HepG2 (cell line): ENCODE data around the gene KIFC1. TPM values are rescaled to one million over a fixed set of nuclear protein-coding genes. Genes with fewer than 3 reads are reported as not detected.

Source experiments
- ATAC-seq: fragments of 200-7000 bp; cut with Tn5 transposase; 3 replicates; pipeline ENCODE4 v1.9.1; 2020; ENCODE audit warnings: mild to moderate bottlenecking, moderate library complexity
- BruUV-seq: library from RNA; stranded (reverse); fragments of 400-500 nt; replicated peaks from 2 replicates; lab custom pipeline; 2021; lab: Mats Ljungman, UMichigan
- CTCF ChIA-PET: fragments of 300-600 bp; formaldehyde crosslinking; extraction: SDS; loops from one replicate; lab custom pipeline; 2021; ENCODE audit warnings: low total read pairs, inconsistent platforms, low intra/inter-chr PET ratio; lab: Yijun Ruan, JAX
- POLR2A ChIA-PET: fragments of 350-600 bp; sonication (Branson Sonifier 250); formaldehyde crosslinking; loops from one replicate; lab custom pipeline; 2020; ENCODE audit warnings: antibody characterized with exemption, inconsistent platforms; lab: Yijun Ruan, JAX
- DNase-seq: peaks from one replicate; pipeline ENCODE4 v3.0.0-alpha.2; 2015; ENCODE audit warnings: low spot score
- FAIRE-seq: peaks from 3 replicates; lab custom pipeline; 2011; peaks lifted over from hg19 to GRCh38; lab: Jason Lieb, UNC
- H2AFZ ChIP-seq: one replicate; pipeline ENCODE4 v1.6.1; 2011; ENCODE audit warnings: low read length, inconsistent platforms
- H3K27ac ChIP-seq: fragments of 300-600 bp; 3 replicates; pipeline ENCODE4 v1.8.0; 2011; ENCODE audit warnings: mixed run types, mild to moderate bottlenecking, mixed read lengths, low read length, inconsistent platforms; ENCODE audit not compliant: insufficient read depth; ENCODE audit errors: extremely low read length
- H3K27me3 ChIP-seq, 2 experiments: fragments of 200-600 bp in 1 of 2; 2 replicates in 1 of 2; 3 replicates in 1 of 2; pipeline versions ENCODE4 v1.6.0 to v1.8.0; 2011; ENCODE audit warnings: low read length in 2 of 2, mild to moderate bottlenecking in 2 of 2, moderate library complexity in 2 of 2, inconsistent platforms in 1 of 2; ENCODE audit not compliant: insufficient read depth in 2 of 2, control insufficient read depth in 1 of 2
- H3K36me3 ChIP-seq, 2 experiments: fragments of 200-600 bp in 1 of 2; replicated peaks in 1 of 2; 2 replicates in 1 of 2; 3 replicates in 1 of 2; pipeline versions ENCODE4 v1.5.1 to v1.8.0; 2011; ENCODE audit warnings: low read length in 2 of 2, inconsistent platforms in 1 of 2; ENCODE audit not compliant: insufficient read depth in 2 of 2, control insufficient read depth in 1 of 2
- H3K4me1 ChIP-seq: 2 replicates; pipeline ENCODE4 v1.5.1; 2012; ENCODE audit warnings: low read length, inconsistent platforms; ENCODE audit not compliant: insufficient read depth
- H3K4me2 ChIP-seq: 2 replicates; pipeline ENCODE4 v1.6.0; 2011; ENCODE audit warnings: low read depth, low read length, inconsistent platforms
- H3K4me3 ChIP-seq, 3 experiments: fragments of 200-600 bp in 1 of 3; sonication (generic), shearing (Covaris generic) in 1 of 3; replicated peaks in 1 of 3; 2 replicates each; pipeline ENCODE4 v1.5.1; 2011 to 2016; ENCODE audit warnings: low read length in 3 of 3, inconsistent platforms in 2 of 3, low read depth in 2 of 3, mild to moderate bottlenecking in 2 of 3, control low read depth in 1 of 3, mixed read lengths in 1 of 3; ENCODE audit not compliant: insufficient read depth in 1 of 3
- H3K79me2 ChIP-seq: one replicate; pipeline ENCODE4 v1.6.1; 2011; ENCODE audit warnings: low read length, inconsistent platforms; ENCODE audit not compliant: insufficient read depth
- H3K9ac ChIP-seq: 2 replicates; pipeline ENCODE4 v1.6.0; 2011; ENCODE audit warnings: mild to moderate bottlenecking, low read depth, low read length, inconsistent platforms; ENCODE audit not compliant: insufficient read depth
- H3K9me3 ChIP-seq: 2 replicates; pipeline ENCODE4 v1.5.1; 2012; ENCODE audit warnings: mild to moderate bottlenecking, low read length
- H4K20me1 ChIP-seq: 2 replicates; pipeline ENCODE4 v1.6.0; 2011; ENCODE audit warnings: inconsistent platforms, mild to moderate bottlenecking, low read length, moderate library complexity; ENCODE audit not compliant: insufficient read depth
- CSRNP1 ChIP-seq: sonication (generic); formaldehyde crosslinking; IDR thresholded peaks from 2 replicates; pipeline ENCODE4 v1.8.1; 2023; ENCODE audit warnings: mild to moderate bottlenecking, missing genetic modification reagents
- FOXP4 ChIP-seq: sonication (generic); formaldehyde crosslinking; IDR thresholded peaks from 2 replicates; pipeline ENCODE4 v1.4.0; 2020; ENCODE audit warnings: missing genetic modification reagents
- GPN1 ChIP-seq: sonication (generic); formaldehyde crosslinking; IDR thresholded peaks from 2 replicates; pipeline ENCODE4 v1.5.1; 2020; ENCODE audit warnings: missing genetic modification reagents, borderline replicate concordance
- HMGXB4 ChIP-seq, 2 experiments: sonication (generic) in 1 of 2; formaldehyde crosslinking in 1 of 2; IDR thresholded peaks; 2 replicates each; pipeline versions ENCODE4 v1.4.0 to v1.6.1; 2018 to 2020; ENCODE audit warnings: missing genetic modification reagents in 2 of 2, borderline replicate concordance in 1 of 2, low read depth in 1 of 2, mild to moderate bottlenecking in 1 of 2, missing biosample characterization in 1 of 2
- MIER3 ChIP-seq: IDR thresholded peaks from 2 replicates; pipeline ENCODE4 v1.6.1; 2016; ENCODE audit warnings: missing compliant biosample characterization, borderline replicate concordance
- STAG1 ChIP-seq: sonication (generic); formaldehyde crosslinking; IDR thresholded peaks from 2 replicates; pipeline ENCODE4 v1.4.0; 2020; ENCODE audit warnings: missing genetic modification reagents
- ZNF546 ChIP-seq: sonication (generic); formaldehyde crosslinking; conservative IDR thresholded peaks from 2 replicates; pipeline ENCODE4 v1.8.1; 2023; ENCODE audit warnings: mild to moderate bottlenecking, missing genetic modification reagents
- ZNF552 ChIP-seq: sonication (generic); formaldehyde crosslinking; IDR thresholded peaks from 2 replicates; pipeline ENCODE4 v1.9.0; 2022; ENCODE audit warnings: missing genetic modification reagents, mild to moderate bottlenecking, borderline replicate concordance
- ZNF724P ChIP-seq: sonication (generic); formaldehyde crosslinking; IDR thresholded peaks from 2 replicates; pipeline ENCODE4 v1.8.0; 2022; ENCODE audit warnings: missing genetic modification reagents, borderline replicate concordance
- ZNF839 ChIP-seq: sonication (generic); formaldehyde crosslinking; IDR thresholded peaks from 2 replicates; pipeline ENCODE4 v1.4.0; 2020; ENCODE audit warnings: missing genetic modification reagents, mild to moderate bottlenecking, borderline replicate concordance
- WGBS: methylation state at CpG from one replicate; pipeline ENCODE4 v1.1.6; 2017; ENCODE audit warnings: low lambda C conversion rate; 5-methylcytosine and 5-hydroxymethylcytosine counted together
- in situ Hi-C: cut with HindIII; loops from 2 replicates; pipeline ENCODE4 v1.10.0; 2017; ENCODE audit warnings: low pct_unique_long_range_greater_than_20kb; ENCODE audit not compliant: extremely low pct_ligation_motif_present
- intact Hi-C: fragments of 100-400 bp; cut with micrococcal nuclease; formaldehyde crosslinking; loops from one replicate; pipeline ENCODE4 v1.10.0; 2022; ENCODE audit not compliant: unreplicated experiment
- polyA plus RNA-seq, 8 experiments: library from polyadenylated mRNA; depleted of rRNA in 3 of 8; stranded (reverse) in 7 of 8; unstranded in 1 of 8; fragments of >200 nt; fragmentation: Illumina TruSeq in 4 of 8; extraction: Trizol in 4 of 8; gene quantifications; 2 replicates each; pipeline versions ENCODE4 v1.2.1 to v1.2.3, GENCODE V29; 2011 to 2016; ENCODE audit warnings: low read depth in 4 of 8, missing spikeins in 1 of 8, mixed read lengths in 1 of 8; ENCODE audit not compliant: insufficient read depth in 1 of 8
- total RNA-seq, 5 experiments: library from RNA; depleted of rRNA; stranded (reverse); fragments of >200 nt; fragmentation: Illumina TruSeq; extraction: Trizol; gene quantifications; 2 replicates each; pipeline ENCODE4 v1.2.3, GENCODE V29; 2016; ENCODE audit warnings: low read depth in 1 of 5
- TF ChIP-seq, protein P1 (sequence below): sonication (generic); formaldehyde crosslinking; IDR thresholded peaks from 2 replicates; pipeline ENCODE4 v1.5.1; 2020; ENCODE audit warnings: mild to moderate bottlenecking, moderate library complexity, missing genetic modification reagents
- TF ChIP-seq, protein P2 (sequence below): sonication (generic); formaldehyde crosslinking; IDR thresholded peaks from 2 replicates; pipeline ENCODE4 v1.4.0; 2020; ENCODE audit warnings: mild to moderate bottlenecking, missing genetic modification reagents

Gene KIFC1
- total and polyA plus RNA-seq, 2 of the 13 experiments (the other 11 are each of a cell fraction or from before 2014, with no cell fraction given), result 25.0 to 45.5 TPM

DNA sequence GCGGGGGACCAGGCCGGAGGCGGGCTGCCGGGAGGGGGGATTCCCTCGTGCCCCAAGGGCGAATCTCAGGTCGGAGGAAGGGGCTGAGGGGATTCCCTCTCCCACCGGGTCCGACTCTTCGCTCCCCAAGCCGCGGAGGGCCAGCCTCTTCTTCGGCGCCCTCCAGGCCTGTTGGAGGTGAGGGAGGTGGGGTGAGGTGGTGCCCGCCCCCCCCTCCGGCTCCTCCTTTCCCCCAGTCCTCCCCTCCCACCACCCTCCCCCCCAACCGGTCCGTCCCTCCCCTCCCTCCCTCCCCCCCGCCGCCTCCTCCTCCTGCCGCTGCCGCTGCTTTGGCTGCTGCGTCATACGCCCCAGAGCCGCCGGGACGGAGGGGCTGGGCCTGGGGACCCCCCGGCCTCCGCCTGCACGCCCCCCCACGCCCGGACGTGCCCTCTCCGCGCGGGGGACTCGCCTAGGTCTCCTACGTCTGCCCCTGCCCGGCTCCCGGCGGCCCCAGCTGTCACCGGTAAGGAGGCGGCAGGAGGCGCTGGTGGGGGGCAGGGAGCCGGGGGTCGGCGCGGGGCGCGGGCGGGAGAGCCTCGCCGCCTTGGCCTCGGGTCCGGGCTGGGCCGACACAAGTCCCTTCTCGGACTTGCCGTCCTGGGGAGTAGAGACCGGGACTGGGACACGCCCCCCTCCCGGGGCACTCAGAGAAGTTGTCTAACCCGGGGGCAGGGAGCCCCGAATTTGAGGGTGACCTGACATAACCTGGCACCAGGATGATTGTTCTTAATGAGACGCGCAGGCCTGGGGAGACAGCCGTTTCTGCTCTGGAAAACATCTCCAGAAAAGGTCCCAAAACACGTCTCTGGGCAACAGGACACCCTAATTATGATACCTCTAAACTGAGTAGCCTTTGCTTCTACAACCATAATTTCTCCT is 19.3 kb downstream of the KIFC1 start, which contains the start of gene PHF1 (continued):
- TF ChIP-seq STAG1 (CRISPR knock-in tag), result no peak
- TF ChIP-seq FOXP4, result no peak
- TF ChIP-seq, all 625 proteins: peak for 85

DNA sequence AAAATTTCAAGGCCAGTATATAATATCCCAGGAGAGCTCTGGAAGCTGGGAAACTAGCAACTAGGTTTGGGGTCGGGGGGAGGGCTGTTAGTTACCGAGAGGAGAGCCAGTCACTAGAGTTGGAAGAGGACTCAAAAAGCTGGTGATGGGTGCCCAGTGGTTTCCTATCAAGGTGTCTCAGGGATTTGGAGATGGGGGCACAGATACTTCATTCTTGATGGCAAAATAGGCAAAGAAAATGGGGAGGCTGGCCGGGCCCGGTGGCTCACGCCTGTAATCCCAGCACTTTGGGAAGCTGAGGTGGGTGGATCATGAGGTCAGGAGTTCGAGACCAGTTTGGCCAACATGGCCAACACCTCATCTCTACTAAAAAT is 20.0 kb downstream of the KIFC1 start:
- DNase-seq (no peak), ATAC-seq (no peak), FAIRE-seq (no peak)
- Histone ChIP-seq H3K4me2 (peak overlapping the region; percentile 84), H3K27ac (peak overlapping the region; percentile 57), H3K4me3 (peak overlapping the region; percentile 85 to 87 (median 86)), H3K79me2 (peaks cover 16% of the 10 kb centered on the region), H3K27me3 (no peaks in the 10 kb centered on the region), H3K9ac (peak overlapping the region; percentile 82), H2AFZ (no peak overlapping the region), H3K36me3 (peaks cover 19 to 44% of the 10 kb centered on the region in 2 experiments), H4K20me1 (no peaks in the 10 kb centered on the region), H3K4me1 (peaks cover 39% of the 10 kb centered on the region), H3K9me3 (no peaks in the 10 kb centered on the region)
- in situ Hi-C loops, result loop anchor here (10.0 to 25.0 kb wide), 2 partner anchors 124 to 207 kb away; partner anchors contain the start of genes B3GALT4, HSD17B8, PFDN6 and RGL2
- BruUV-seq, result no TSS peak
- ChIA-PET POLR2A (interaction anchor here (2.5 kb wide), 1 partner anchor 14 kb away, joined by 13 read pairs; no protein-coding TSS in a partner anchor), CTCF (no interaction called here)
- intact Hi-C loops, result no loop called here
- 86% methylated on average over 6 of the region's 6 CpGs for WGBS
- TF ChIP-seq, protein P1, sequence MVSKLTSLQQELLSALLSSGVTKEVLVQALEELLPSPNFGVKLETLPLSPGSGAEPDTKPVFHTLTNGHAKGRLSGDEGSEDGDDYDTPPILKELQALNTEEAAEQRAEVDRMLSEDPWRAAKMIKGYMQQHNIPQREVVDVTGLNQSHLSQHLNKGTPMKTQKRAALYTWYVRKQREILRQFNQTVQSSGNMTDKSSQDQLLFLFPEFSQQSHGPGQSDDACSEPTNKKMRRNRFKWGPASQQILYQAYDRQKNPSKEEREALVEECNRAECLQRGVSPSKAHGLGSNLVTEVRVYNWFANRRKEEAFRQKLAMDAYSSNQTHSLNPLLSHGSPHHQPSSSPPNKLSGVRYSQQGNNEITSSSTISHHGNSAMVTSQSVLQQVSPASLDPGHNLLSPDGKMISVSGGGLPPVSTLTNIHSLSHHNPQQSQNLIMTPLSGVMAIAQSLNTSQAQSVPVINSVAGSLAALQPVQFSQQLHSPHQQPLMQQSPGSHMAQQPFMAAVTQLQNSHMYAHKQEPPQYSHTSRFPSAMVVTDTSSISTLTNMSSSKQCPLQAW (CRISPR knock-in tag), result peak; percentile 30; the same call in 1 of the 2 replicates
- no peak for TF ChIP-seq MIER3 (CRISPR knock-in tag)
- TF ChIP-seq ZNF546 (CRISPR knock-in tag), result 0 out of 2 replicates have a peak, but pooled peaks have one; percentile 19
- no peak for TF ChIP-seq CSRNP1
- no peak for TF ChIP-seq GPN1 (CRISPR knock-in tag)
- no peak for TF ChIP-seq ZNF839 (CRISPR knock-in tag)
- TF ChIP-seq ZNF552 (CRISPR knock-in tag), result no peak
- TF ChIP-seq, protein P2, sequence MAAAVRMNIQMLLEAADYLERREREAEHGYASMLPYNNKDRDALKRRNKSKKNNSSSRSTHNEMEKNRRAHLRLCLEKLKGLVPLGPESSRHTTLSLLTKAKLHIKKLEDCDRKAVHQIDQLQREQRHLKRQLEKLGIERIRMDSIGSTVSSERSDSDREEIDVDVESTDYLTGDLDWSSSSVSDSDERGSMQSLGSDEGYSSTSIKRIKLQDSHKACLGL (CRISPR knock-in tag), result no peak
- no peak for TF ChIP-seq HMGXB4 (CRISPR knock-in tag; IDR thresholded peaks at IDR 0.05; ENCODE audit: borderline replicate concordance in 1 of 2, low read depth in 1 of 2)
- TF ChIP-seq ZNF724P (CRISPR knock-in tag), result no peak
